Frontal cortex (tissue), 4 donors: ENCODE measurements around the gene HSF2BP. TPM values are rescaled to one million over a fixed set of nuclear protein-coding genes. Genes with fewer than 3 reads are reported as not detected.
"Not testable (repeated sequence)": the region's sequence is repeated elsewhere in the genome, so short reads cannot be mapped to it uniquely, and the experiment has no call there.

Source experiments
- DNase-seq, 2 donors: peaks; one replicate each; pipeline ENCODE4 v3.0.0; 2012; ENCODE audit warnings: low spot score in 2 of 2
- FAIRE-seq: peaks from 2 replicates; lab custom pipeline; 2012; peaks lifted over from hg19 to GRCh38; lab: Jason Lieb, UNC
- total RNA-seq: library from RNA; depleted of rRNA; stranded (reverse); fragments of >200 nt; gene quantifications from one replicate; pipeline ENCODE4 v1.2.3, GENCODE V29; 2014
- donor health status: control.
- donor health status: control.
- donor health status: control.

Gene HSF2BP
- total RNA-seq, 1 donor from 2014 or later, result 2.0 TPM

GRCh38 chr21:43654806-43655489, 4.3 kb downstream of the HSF2BP start:
- no peak for FAIRE-seq
- DNase-seq, result no peak

GRCh38 chr21:43653626-43654025, 5.7 kb downstream of the HSF2BP start:
- no peak for FAIRE-seq

GRCh38 chr21:43652616-43653015, 6.7 kb downstream of the HSF2BP start:
- DNase-seq, result no peak
- no peak for FAIRE-seq

More at GRCh38 chr21:43653626-43654025, 5.7 kb downstream of the HSF2BP start:
- DNase-seq, result no peak

GRCh38 chr21:43651926-43652325, 7.4 kb downstream of the HSF2BP start:
- not testable (repeated sequence) for FAIRE-seq

GRCh38 chr21:43648171-43648570, 11.1 kb downstream of the HSF2BP start:
- FAIRE-seq, result no peak
- DNase-seq, result no peak

More at GRCh38 chr21:43651926-43652325, 7.4 kb downstream of the HSF2BP start:
- not testable (repeated sequence) for DNase-seq

GRCh38 chr21:43646550-43647260, 12.6 kb downstream of the HSF2BP start:
- DNase-seq (peak; percentile 66 to 84), FAIRE-seq (no peak)

- no peak for FAIRE-seq
- no peak for DNase-seq
Measured at GRCh38 chr21:43645976-43646375, 13.3 kb downstream of the HSF2BP start.

- FAIRE-seq (no peak), DNase-seq (peak in 1 of 2 donors; percentile 42)
Measured at GRCh38 chr21:43645136-43645891, 14.0 kb downstream of the HSF2BP start.

GRCh38 chr21:43644609-43645008, 14.7 kb downstream of the HSF2BP start:
- no peak for DNase-seq
- no peak for FAIRE-seq

GRCh38 chr21:43644071-43644470, 15.2 kb downstream of the HSF2BP start:
- DNase-seq, result no peak
- FAIRE-seq, result no peak

GRCh38 chr21:43643193-43643592, 16.1 kb downstream of the HSF2BP start:
- DNase-seq, result no peak
- FAIRE-seq, result no peak

- DNase-seq (no peak), FAIRE-seq (no peak)
Measured at GRCh38 chr21:43640400-43640799, 18.9 kb downstream of the HSF2BP start.

GRCh38 chr21:43639470-43640353, 19.6 kb downstream of the HSF2BP start:
- no peak for FAIRE-seq
- no peak for DNase-seq

GRCh38 chr21:43637530-43638158, 21.6 kb downstream of the HSF2BP start:
- DNase-seq (no peak), FAIRE-seq (no peak)

GRCh38 chr21:43635436-43635835, 23.9 kb downstream of the HSF2BP start:
- FAIRE-seq (no peak), DNase-seq (no peak)

- FAIRE-seq (no peak), DNase-seq (no peak)
Measured at GRCh38 chr21:43634618-43635017, 24.7 kb downstream of the HSF2BP start.

GRCh38 chr21:43632373-43632905, 26.8 kb downstream of the HSF2BP start:
- DNase-seq, result no peak
- no peak for FAIRE-seq

- FAIRE-seq (no peak), DNase-seq (no peak)
Measured at GRCh38 chr21:43631411-43632107, 27.7 kb downstream of the HSF2BP start.
